ENCODE measurements around the gene TANC1.
A peak's percentile ranks its signal among the peaks of the same experiment; 100 is the strongest.

TANC1 gene

DNA sequence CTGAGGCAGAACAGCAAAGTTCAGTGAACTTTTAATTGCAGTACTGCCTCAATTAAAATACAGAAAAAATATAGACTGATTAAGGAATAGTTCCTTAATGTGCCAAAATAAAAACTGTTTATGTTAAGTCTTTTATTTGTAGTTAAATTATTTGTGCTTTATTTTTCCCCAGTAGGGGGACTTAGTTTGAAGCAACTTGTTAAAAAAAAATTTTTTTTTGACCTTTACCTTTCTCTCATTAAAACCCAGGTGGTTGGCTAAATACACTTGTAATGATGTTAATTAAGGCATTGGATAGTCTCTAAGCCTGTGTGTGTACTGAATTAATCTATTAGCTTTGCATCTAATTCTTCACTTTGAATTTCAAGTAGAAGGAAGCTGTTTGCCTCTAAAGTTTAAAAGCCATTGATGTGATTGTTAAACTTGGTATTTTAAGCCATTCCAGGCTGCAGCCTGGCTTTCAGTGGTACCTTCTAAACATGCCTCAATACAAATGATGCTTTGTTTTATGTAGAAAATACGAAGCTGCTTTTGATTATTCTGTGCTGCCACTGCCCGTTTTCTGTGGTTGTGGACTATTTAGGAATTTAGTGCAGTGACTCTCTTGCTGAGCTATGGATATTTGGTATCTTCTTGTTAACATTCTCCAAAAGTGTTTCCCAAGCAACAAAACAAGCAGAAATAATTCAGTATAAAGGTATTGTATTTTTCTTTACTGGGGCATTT is 102.9 kb downstream of the TANC1 start:
- H3K79me2 ChIP-seq (ENCODE audit: insufficient read depth, low read length): no peaks in the 10 kb centered on the region
- H3K4me3 ChIP-seq (ENCODE audit: low read length, poor library complexity, severe bottlenecking): no peak overlapping the region
- no peaks in the 10 kb centered on the region for H4K20me1 ChIP-seq (ENCODE audit: insufficient read depth, low read length, poor library complexity, severe bottlenecking)
- H3K27me3 ChIP-seq (ENCODE audit: insufficient read depth, low read length, poor library complexity, severe bottlenecking): no peaks in the 10 kb centered on the region
- no peak overlapping the region for H3K4me2 ChIP-seq (ENCODE audit: low read depth, low read length, poor library complexity, severe bottlenecking)
- H3K36me3 ChIP-seq (ENCODE audit: insufficient read depth, low read length): no peaks in the 10 kb centered on the region
- H3K4me1 ChIP-seq (ENCODE audit: insufficient read depth, low read length, poor library complexity, severe bottlenecking): no peaks in the 10 kb centered on the region
- no peak overlapping the region for H2AFZ ChIP-seq (ENCODE audit: low read length)
- TF ChIP-seq EZH2phosphoT487 (IDR thresholded peaks at IDR 0.05; ENCODE audit: borderline replicate concordance): no peak
- TF ChIP-seq, protein P1, sequence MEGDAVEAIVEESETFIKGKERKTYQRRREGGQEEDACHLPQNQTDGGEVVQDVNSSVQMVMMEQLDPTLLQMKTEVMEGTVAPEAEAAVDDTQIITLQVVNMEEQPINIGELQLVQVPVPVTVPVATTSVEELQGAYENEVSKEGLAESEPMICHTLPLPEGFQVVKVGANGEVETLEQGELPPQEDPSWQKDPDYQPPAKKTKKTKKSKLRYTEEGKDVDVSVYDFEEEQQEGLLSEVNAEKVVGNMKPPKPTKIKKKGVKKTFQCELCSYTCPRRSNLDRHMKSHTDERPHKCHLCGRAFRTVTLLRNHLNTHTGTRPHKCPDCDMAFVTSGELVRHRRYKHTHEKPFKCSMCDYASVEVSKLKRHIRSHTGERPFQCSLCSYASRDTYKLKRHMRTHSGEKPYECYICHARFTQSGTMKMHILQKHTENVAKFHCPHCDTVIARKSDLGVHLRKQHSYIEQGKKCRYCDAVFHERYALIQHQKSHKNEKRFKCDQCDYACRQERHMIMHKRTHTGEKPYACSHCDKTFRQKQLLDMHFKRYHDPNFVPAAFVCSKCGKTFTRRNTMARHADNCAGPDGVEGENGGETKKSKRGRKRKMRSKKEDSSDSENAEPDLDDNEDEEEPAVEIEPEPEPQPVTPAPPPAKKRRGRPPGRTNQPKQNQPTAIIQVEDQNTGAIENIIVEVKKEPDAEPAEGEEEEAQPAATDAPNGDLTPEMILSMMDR (conservative IDR thresholded peaks at IDR 0.05; ENCODE audit: low read length): peak; percentile 34
- H3K9me3 ChIP-seq (ENCODE audit: insufficient read depth, low read depth, low read length): no peaks in the 10 kb centered on the region
- no peaks in the 10 kb centered on the region for H3F3A ChIP-seq (ENCODE audit: low read depth)
- no peaks in the 10 kb centered on the region for H3K9me2 ChIP-seq (replicated peaks; ENCODE audit: low read depth, low read length)
- H3K9ac ChIP-seq (ENCODE audit: low read depth, low read length, poor library complexity, severe bottlenecking): no peak overlapping the region

DNA sequence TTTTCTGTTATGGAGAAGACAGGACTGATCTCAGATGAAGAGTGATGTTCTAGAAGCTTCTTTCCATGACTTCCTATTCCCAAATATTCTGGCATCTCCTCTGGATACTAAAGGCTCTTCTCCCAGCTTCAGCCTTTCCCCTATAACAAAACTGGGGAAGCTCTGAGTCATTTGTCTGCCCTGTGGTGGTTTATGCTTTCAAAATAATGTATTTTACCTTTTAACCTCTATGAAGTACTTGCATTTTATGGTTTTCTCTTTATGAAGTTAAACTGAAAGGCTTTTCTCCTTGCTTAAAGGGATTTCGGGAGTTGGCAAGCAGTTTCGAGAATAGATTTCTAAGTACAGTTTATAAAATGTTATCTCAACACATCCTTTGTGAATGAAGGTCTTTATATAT is 104.4 kb downstream of the TANC1 start:
- no peaks in the 10 kb centered on the region for H4K20me1 ChIP-seq (ENCODE audit: insufficient read depth, low read length, poor library complexity, severe bottlenecking)
- no peak overlapping the region for H2AFZ ChIP-seq (ENCODE audit: low read length)
- H3K4me2 ChIP-seq (ENCODE audit: low read depth, low read length, poor library complexity, severe bottlenecking): no peak overlapping the region
- H3F3A ChIP-seq (ENCODE audit: low read depth): no peaks in the 10 kb centered on the region
- H3K79me2 ChIP-seq (ENCODE audit: insufficient read depth, low read length): no peaks in the 10 kb centered on the region
- no peak for TF ChIP-seq EZH2phosphoT487 (IDR thresholded peaks at IDR 0.05; ENCODE audit: borderline replicate concordance)
- TF ChIP-seq, protein P1 (conservative IDR thresholded peaks at IDR 0.05; ENCODE audit: low read length): no peak
- H3K27me3 ChIP-seq (ENCODE audit: insufficient read depth, low read length, poor library complexity, severe bottlenecking): no peaks in the 10 kb centered on the region
- no peak overlapping the region for H3K9ac ChIP-seq (ENCODE audit: low read depth, low read length, poor library complexity, severe bottlenecking)
- no peaks in the 10 kb centered on the region for H3K4me1 ChIP-seq (ENCODE audit: insufficient read depth, low read length, poor library complexity, severe bottlenecking)
- H3K36me3 ChIP-seq (ENCODE audit: insufficient read depth, low read length): no peaks in the 10 kb centered on the region
- H3K4me3 ChIP-seq (ENCODE audit: low read length, poor library complexity, severe bottlenecking): no peak overlapping the region
- no peaks in the 10 kb centered on the region for H3K9me3 ChIP-seq (ENCODE audit: insufficient read depth, low read depth, low read length)
- no peaks in the 10 kb centered on the region for H3K9me2 ChIP-seq (replicated peaks; ENCODE audit: low read depth, low read length)

DNA sequence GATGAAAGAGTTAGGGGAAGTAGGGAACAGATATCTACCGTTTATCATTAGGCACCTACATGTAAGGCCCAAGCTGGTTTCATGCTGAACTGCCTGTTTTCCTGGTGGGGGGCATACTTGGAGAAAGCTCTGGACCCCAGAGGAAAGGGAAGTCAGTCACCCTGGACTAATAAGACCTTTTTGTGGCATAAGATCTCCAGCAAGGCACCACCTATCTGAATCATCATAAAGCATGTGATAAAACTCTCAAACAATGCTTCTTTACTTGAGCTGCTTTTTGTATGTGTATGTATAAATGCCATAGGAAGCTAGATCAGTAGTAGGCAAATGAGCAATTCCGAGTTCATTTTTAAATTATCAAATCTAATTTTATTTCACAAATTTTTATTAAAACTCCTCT is 104.8 kb downstream of the TANC1 start:
- H3F3A ChIP-seq (ENCODE audit: low read depth): no peaks in the 10 kb centered on the region
- H3K9me3 ChIP-seq (ENCODE audit: insufficient read depth, low read depth, low read length): no peaks in the 10 kb centered on the region
- H3K4me2 ChIP-seq (ENCODE audit: low read depth, low read length, poor library complexity, severe bottlenecking): no peak overlapping the region

More for the DNA sequence above, 104.8 kb downstream of the TANC1 start:
- no peak overlapping the region for H2AFZ ChIP-seq (ENCODE audit: low read length)
- no peaks in the 10 kb centered on the region for H3K27me3 ChIP-seq (ENCODE audit: insufficient read depth, low read length, poor library complexity, severe bottlenecking)
- H3K9ac ChIP-seq (ENCODE audit: low read depth, low read length, poor library complexity, severe bottlenecking): no peak overlapping the region
- TF ChIP-seq, protein P1 (conservative IDR thresholded peaks at IDR 0.05; ENCODE audit: low read length): no peak
- no peak for TF ChIP-seq EZH2phosphoT487 (IDR thresholded peaks at IDR 0.05; ENCODE audit: borderline replicate concordance)
- H3K4me3 ChIP-seq (ENCODE audit: low read length, poor library complexity, severe bottlenecking): no peak overlapping the region
- H3K9me2 ChIP-seq (replicated peaks; ENCODE audit: low read depth, low read length): no peaks in the 10 kb centered on the region
- H3K4me1 ChIP-seq (ENCODE audit: insufficient read depth, low read length, poor library complexity, severe bottlenecking): no peaks in the 10 kb centered on the region
- no peaks in the 10 kb centered on the region for H4K20me1 ChIP-seq (ENCODE audit: insufficient read depth, low read length, poor library complexity, severe bottlenecking)
- no peaks in the 10 kb centered on the region for H3K79me2 ChIP-seq (ENCODE audit: insufficient read depth, low read length)
- H3K36me3 ChIP-seq (ENCODE audit: insufficient read depth, low read length): no peaks in the 10 kb centered on the region
